ENCODE results near the gene IGFBP3.
"Not testable (repeated sequence)": the region's sequence is repeated elsewhere in the genome, so short reads cannot be mapped to it uniquely, and the experiment has no call there.

Gene IGFBP3

GRCh38 chr7:45953055-45953454 lies 32.0 kb upstream of the IGFBP3 start:
- H3K9me3 ChIP-seq (ENCODE audit: control insufficient read depth in 5 of 5, low read length in 5 of 5); H3K9ac ChIP-seq (ENCODE audit: low read length in 5 of 5); H3K27me3 ChIP-seq (ENCODE audit: control insufficient read depth in 5 of 5, insufficient read depth in 4 of 5, low read length in 5 of 5); H3K4me1 ChIP-seq (ENCODE audit: control insufficient read depth in 5 of 5, insufficient read depth in 5 of 5, low read length in 5 of 5); H3K36me3 ChIP-seq (ENCODE audit: control insufficient read depth in 5 of 5, insufficient read depth in 5 of 5, low read length in 5 of 5); H3K27ac ChIP-seq (ENCODE audit: low read depth, low read length); H3K4me3 ChIP-seq (ENCODE audit: low read depth in 1 of 5, low read length in 5 of 5): not testable (repeated sequence)

- Histone ChIP-seq H3K27ac (ENCODE audit: low read depth, low read length) (no peak overlapping the region), H3K27me3 (ENCODE audit: control insufficient read depth in 5 of 5, insufficient read depth in 4 of 5, low read length in 5 of 5) (peaks cover 0 to 3% (median 0%) of the 10 kb centered on the region in 5 donors), H3K36me3 (ENCODE audit: control insufficient read depth in 5 of 5, insufficient read depth in 5 of 5, low read length in 5 of 5) (no peaks in the 10 kb centered on the region), H3K9me3 (ENCODE audit: control insufficient read depth in 5 of 5, low read length in 5 of 5) (no peaks in the 10 kb centered on the region), H3K4me1 (ENCODE audit: control insufficient read depth in 5 of 5, insufficient read depth in 5 of 5, low read length in 5 of 5) (no peaks in the 10 kb centered on the region), H3K9ac (ENCODE audit: low read length in 5 of 5) (no peak overlapping the region), H3K4me3 (ENCODE audit: low read depth in 1 of 5, low read length in 5 of 5) (no peak overlapping the region)
These were observed 23.0 kb upstream of the IGFBP3 start for GRCh38 chr7:45944058-45944457.

GRCh38 chr7:45940939-45941338 lies 19.9 kb upstream of the IGFBP3 start:
- no peaks in the 10 kb centered on the region for H3K9me3 ChIP-seq (ENCODE audit: control insufficient read depth in 5 of 5, low read length in 5 of 5)
- peaks cover 0 to 3% (median 0%) of the 10 kb centered on the region in 5 donors for H3K27me3 ChIP-seq (ENCODE audit: control insufficient read depth in 5 of 5, insufficient read depth in 4 of 5, low read length in 5 of 5)
- H3K4me1 ChIP-seq (ENCODE audit: control insufficient read depth in 5 of 5, insufficient read depth in 5 of 5, low read length in 5 of 5): no peaks in the 10 kb centered on the region
- H3K36me3 ChIP-seq (ENCODE audit: control insufficient read depth in 5 of 5, insufficient read depth in 5 of 5, low read length in 5 of 5): no peaks in the 10 kb centered on the region
- H3K4me3 ChIP-seq (ENCODE audit: low read depth in 1 of 5, low read length in 5 of 5): no peak overlapping the region
- H3K9ac ChIP-seq (ENCODE audit: low read length in 5 of 5): no peak overlapping the region
- no peak overlapping the region for H3K27ac ChIP-seq (ENCODE audit: low read depth, low read length)

GRCh38 chr7:45940237-45940781 lies 19.2 kb upstream of the IGFBP3 start:
- not testable (repeated sequence) for H3K36me3 ChIP-seq (ENCODE audit: control insufficient read depth in 5 of 5, insufficient read depth in 5 of 5, low read length in 5 of 5); H3K27me3 ChIP-seq (ENCODE audit: control insufficient read depth in 5 of 5, insufficient read depth in 4 of 5, low read length in 5 of 5); H3K27ac ChIP-seq (ENCODE audit: low read depth, low read length); H3K9me3 ChIP-seq (ENCODE audit: control insufficient read depth in 5 of 5, low read length in 5 of 5); H3K4me3 ChIP-seq (ENCODE audit: low read depth in 1 of 5, low read length in 5 of 5); H3K9ac ChIP-seq (ENCODE audit: low read length in 5 of 5); H3K4me1 ChIP-seq (ENCODE audit: control insufficient read depth in 5 of 5, insufficient read depth in 5 of 5, low read length in 5 of 5)

GRCh38 chr7:45939574-45939973 lies 18.5 kb upstream of the IGFBP3 start:
- H3K4me3 ChIP-seq (ENCODE audit: low read depth in 1 of 5, low read length in 5 of 5): no peak overlapping the region
- H3K4me1 ChIP-seq (ENCODE audit: control insufficient read depth in 5 of 5, insufficient read depth in 5 of 5, low read length in 5 of 5): no peaks in the 10 kb centered on the region
- peaks cover 0 to 3% (median 0%) of the 10 kb centered on the region in 5 donors for H3K27me3 ChIP-seq (ENCODE audit: control insufficient read depth in 5 of 5, insufficient read depth in 4 of 5, low read length in 5 of 5)
- H3K36me3 ChIP-seq (ENCODE audit: control insufficient read depth in 5 of 5, insufficient read depth in 5 of 5, low read length in 5 of 5): no peaks in the 10 kb centered on the region
- H3K9me3 ChIP-seq (ENCODE audit: control insufficient read depth in 5 of 5, low read length in 5 of 5): no peaks in the 10 kb centered on the region
- H3K27ac ChIP-seq (ENCODE audit: low read depth, low read length): no peak overlapping the region
- H3K9ac ChIP-seq (ENCODE audit: low read length in 5 of 5): no peak overlapping the region

GRCh38 chr7:45938626-45939302 lies 17.7 kb upstream of the IGFBP3 start:
- H3K36me3 ChIP-seq (ENCODE audit: control insufficient read depth in 5 of 5, insufficient read depth in 5 of 5, low read length in 5 of 5): no peaks in the 10 kb centered on the region
- no peak overlapping the region for H3K4me3 ChIP-seq (ENCODE audit: low read depth in 1 of 5, low read length in 5 of 5)
- H3K27ac ChIP-seq (ENCODE audit: low read depth, low read length): no peak overlapping the region
- no peak overlapping the region for H3K9ac ChIP-seq (ENCODE audit: low read length in 5 of 5)
- no peaks in the 10 kb centered on the region for H3K4me1 ChIP-seq (ENCODE audit: control insufficient read depth in 5 of 5, insufficient read depth in 5 of 5, low read length in 5 of 5)
- H3K9me3 ChIP-seq (ENCODE audit: control insufficient read depth in 5 of 5, low read length in 5 of 5): no peaks in the 10 kb centered on the region
- peaks cover 0 to 3% (median 0%) of the 10 kb centered on the region in 5 donors for H3K27me3 ChIP-seq (ENCODE audit: control insufficient read depth in 5 of 5, insufficient read depth in 4 of 5, low read length in 5 of 5)

- H3K36me3 ChIP-seq (ENCODE audit: control insufficient read depth in 5 of 5, insufficient read depth in 5 of 5, low read length in 5 of 5): no peaks in the 10 kb centered on the region
- peaks cover 0 to 3% (median 0%) of the 10 kb centered on the region in 5 donors for H3K27me3 ChIP-seq (ENCODE audit: control insufficient read depth in 5 of 5, insufficient read depth in 4 of 5, low read length in 5 of 5)
- H3K4me3 ChIP-seq (ENCODE audit: low read depth in 1 of 5, low read length in 5 of 5): no peak overlapping the region
- H3K9me3 ChIP-seq (ENCODE audit: control insufficient read depth in 5 of 5, low read length in 5 of 5): no peaks in the 10 kb centered on the region
- H3K4me1 ChIP-seq (ENCODE audit: control insufficient read depth in 5 of 5, insufficient read depth in 5 of 5, low read length in 5 of 5): no peaks in the 10 kb centered on the region
- no peak overlapping the region for H3K9ac ChIP-seq (ENCODE audit: low read length in 5 of 5)
- no peak overlapping the region for H3K27ac ChIP-seq (ENCODE audit: low read depth, low read length)
These were observed 16.8 kb upstream of the IGFBP3 start for GRCh38 chr7:45937862-45938261.

- H3K4me3 ChIP-seq (ENCODE audit: low read depth in 1 of 5, low read length in 5 of 5): no peak overlapping the region
- H3K9me3 ChIP-seq (ENCODE audit: control insufficient read depth in 5 of 5, low read length in 5 of 5): no peaks in the 10 kb centered on the region
- no peaks in the 10 kb centered on the region for H3K36me3 ChIP-seq (ENCODE audit: control insufficient read depth in 5 of 5, insufficient read depth in 5 of 5, low read length in 5 of 5)
- peaks cover 0 to 3% (median 0%) of the 10 kb centered on the region in 5 donors for H3K27me3 ChIP-seq (ENCODE audit: control insufficient read depth in 5 of 5, insufficient read depth in 4 of 5, low read length in 5 of 5)
- H3K27ac ChIP-seq (ENCODE audit: low read depth, low read length): no peak overlapping the region
- H3K4me1 ChIP-seq (ENCODE audit: control insufficient read depth in 5 of 5, insufficient read depth in 5 of 5, low read length in 5 of 5): no peaks in the 10 kb centered on the region
- no peak overlapping the region for H3K9ac ChIP-seq (ENCODE audit: low read length in 5 of 5)
These were observed 16.2 kb upstream of the IGFBP3 start for GRCh38 chr7:45937301-45937700.

GRCh38 chr7:45930967-45931366 lies 9.9 kb upstream of the IGFBP3 start:
- Histone ChIP-seq H3K27ac (ENCODE audit: low read depth, low read length) (no peak overlapping the region), H3K27me3 (ENCODE audit: control insufficient read depth in 5 of 5, insufficient read depth in 4 of 5, low read length in 5 of 5) (no peaks in the 10 kb centered on the region), H3K9ac (ENCODE audit: low read length in 5 of 5) (no peak overlapping the region), H3K36me3 (ENCODE audit: control insufficient read depth in 5 of 5, insufficient read depth in 5 of 5, low read length in 5 of 5) (no peaks in the 10 kb centered on the region), H3K4me1 (ENCODE audit: control insufficient read depth in 5 of 5, insufficient read depth in 5 of 5, low read length in 5 of 5) (no peaks in the 10 kb centered on the region), H3K9me3 (ENCODE audit: control insufficient read depth in 5 of 5, low read length in 5 of 5) (peaks cover 0 to 2% (median 0%) of the 10 kb centered on the region in 5 donors), H3K4me3 (ENCODE audit: low read depth in 1 of 5, low read length in 5 of 5) (no peak overlapping the region)

GRCh38 chr7:45927721-45928120 lies 6.6 kb upstream of the IGFBP3 start:
- Histone ChIP-seq H3K9ac (ENCODE audit: low read length in 5 of 5) (no peak overlapping the region), H3K36me3 (ENCODE audit: control insufficient read depth in 5 of 5, insufficient read depth in 5 of 5, low read length in 5 of 5) (no peaks in the 10 kb centered on the region), H3K4me1 (ENCODE audit: control insufficient read depth in 5 of 5, insufficient read depth in 5 of 5, low read length in 5 of 5) (peaks cover 0 to 11% (median 11%) of the 10 kb centered on the region in 5 donors), H3K27me3 (ENCODE audit: control insufficient read depth in 5 of 5, insufficient read depth in 4 of 5, low read length in 5 of 5) (no peaks in the 10 kb centered on the region), H3K27ac (ENCODE audit: low read depth, low read length) (no peak overlapping the region), H3K4me3 (ENCODE audit: low read depth in 1 of 5, low read length in 5 of 5) (no peak overlapping the region), H3K9me3 (ENCODE audit: control insufficient read depth in 5 of 5, low read length in 5 of 5) (peaks cover 0 to 2% (median 0%) of the 10 kb centered on the region in 5 donors)
